Measurements from ENCODE around the gene TRIM54.

- TF ChIP-seq, protein P1, sequence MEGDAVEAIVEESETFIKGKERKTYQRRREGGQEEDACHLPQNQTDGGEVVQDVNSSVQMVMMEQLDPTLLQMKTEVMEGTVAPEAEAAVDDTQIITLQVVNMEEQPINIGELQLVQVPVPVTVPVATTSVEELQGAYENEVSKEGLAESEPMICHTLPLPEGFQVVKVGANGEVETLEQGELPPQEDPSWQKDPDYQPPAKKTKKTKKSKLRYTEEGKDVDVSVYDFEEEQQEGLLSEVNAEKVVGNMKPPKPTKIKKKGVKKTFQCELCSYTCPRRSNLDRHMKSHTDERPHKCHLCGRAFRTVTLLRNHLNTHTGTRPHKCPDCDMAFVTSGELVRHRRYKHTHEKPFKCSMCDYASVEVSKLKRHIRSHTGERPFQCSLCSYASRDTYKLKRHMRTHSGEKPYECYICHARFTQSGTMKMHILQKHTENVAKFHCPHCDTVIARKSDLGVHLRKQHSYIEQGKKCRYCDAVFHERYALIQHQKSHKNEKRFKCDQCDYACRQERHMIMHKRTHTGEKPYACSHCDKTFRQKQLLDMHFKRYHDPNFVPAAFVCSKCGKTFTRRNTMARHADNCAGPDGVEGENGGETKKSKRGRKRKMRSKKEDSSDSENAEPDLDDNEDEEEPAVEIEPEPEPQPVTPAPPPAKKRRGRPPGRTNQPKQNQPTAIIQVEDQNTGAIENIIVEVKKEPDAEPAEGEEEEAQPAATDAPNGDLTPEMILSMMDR (IDR thresholded peaks at IDR 0.05) = no peak
- TF ChIP-seq POLR2A (IDR thresholded peaks at IDR 0.05) = no peak
Observed at GRCh38 chr2:27347641-27348040, 65.4 kb downstream of the TRIM54 start.

All from vagina (tissue), 2 donors.